ENCODE results near the gene PADI2.

DNA sequence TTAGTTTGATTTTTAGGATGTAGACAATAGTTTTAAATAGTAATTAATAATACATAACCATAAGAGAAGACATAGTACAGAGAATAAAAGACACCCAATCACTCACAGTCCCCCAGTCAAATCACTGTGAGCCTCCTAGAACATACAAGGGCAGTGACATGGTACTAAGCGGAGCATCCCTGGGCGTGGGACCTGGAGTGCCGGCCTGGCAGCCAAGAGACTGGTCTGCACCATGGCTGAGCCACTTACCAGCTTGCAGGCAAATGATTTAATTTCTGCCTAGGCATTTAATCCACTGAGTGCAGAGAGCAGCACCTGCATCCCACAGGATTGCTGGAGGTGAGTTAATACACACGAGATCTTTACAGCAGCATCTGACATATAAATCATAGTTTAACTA is 85.8 kb downstream of the PADI2 start:
- TF ChIP-seq NFYB (IDR thresholded peaks at IDR 0.05; ENCODE audit: extremely low read depth, insufficient read length) (no peak), TCF7L2 (IDR thresholded peaks at IDR 0.05; ENCODE audit: low read depth, low read length) (no peak), CHD2 (IDR thresholded peaks at IDR 0.05; ENCODE audit: low read depth, low read length) (no peak), RNF2 (IDR thresholded peaks at IDR 0.05) (no peak), SMARCB1 (IDR thresholded peaks at IDR 0.05; ENCODE audit: insufficient read length, low read depth) (no peak), PHB (CRISPR knock-in tag; IDR thresholded peaks at IDR 0.05) (no peak), HDAC2 (IDR thresholded peaks at IDR 0.05) (no peak), ZNF76 (CRISPR knock-in tag; IDR thresholded peaks at IDR 0.05; ENCODE audit: borderline replicate concordance) (no peak), GATA2 (CRISPR knock-in tag; IDR thresholded peaks at IDR 0.05) (no peak), KLF13 (tag; IDR thresholded peaks at IDR 0.05; ENCODE audit: borderline replicate concordance, low read depth) (no peak)
- TF ChIP-seq, protein P1, sequence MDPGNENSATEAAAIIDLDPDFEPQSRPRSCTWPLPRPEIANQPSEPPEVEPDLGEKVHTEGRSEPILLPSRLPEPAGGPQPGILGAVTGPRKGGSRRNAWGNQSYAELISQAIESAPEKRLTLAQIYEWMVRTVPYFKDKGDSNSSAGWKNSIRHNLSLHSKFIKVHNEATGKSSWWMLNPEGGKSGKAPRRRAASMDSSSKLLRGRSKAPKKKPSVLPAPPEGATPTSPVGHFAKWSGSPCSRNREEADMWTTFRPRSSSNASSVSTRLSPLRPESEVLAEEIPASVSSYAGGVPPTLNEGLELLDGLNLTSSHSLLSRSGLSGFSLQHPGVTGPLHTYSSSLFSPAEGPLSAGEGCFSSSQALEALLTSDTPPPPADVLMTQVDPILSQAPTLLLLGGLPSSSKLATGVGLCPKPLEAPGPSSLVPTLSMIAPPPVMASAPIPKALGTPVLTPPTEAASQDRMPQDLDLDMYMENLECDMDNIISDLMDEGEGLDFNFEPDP (CRISPR knock-in tag; IDR thresholded peaks at IDR 0.05): no peak
- TF ChIP-seq, protein P2, sequence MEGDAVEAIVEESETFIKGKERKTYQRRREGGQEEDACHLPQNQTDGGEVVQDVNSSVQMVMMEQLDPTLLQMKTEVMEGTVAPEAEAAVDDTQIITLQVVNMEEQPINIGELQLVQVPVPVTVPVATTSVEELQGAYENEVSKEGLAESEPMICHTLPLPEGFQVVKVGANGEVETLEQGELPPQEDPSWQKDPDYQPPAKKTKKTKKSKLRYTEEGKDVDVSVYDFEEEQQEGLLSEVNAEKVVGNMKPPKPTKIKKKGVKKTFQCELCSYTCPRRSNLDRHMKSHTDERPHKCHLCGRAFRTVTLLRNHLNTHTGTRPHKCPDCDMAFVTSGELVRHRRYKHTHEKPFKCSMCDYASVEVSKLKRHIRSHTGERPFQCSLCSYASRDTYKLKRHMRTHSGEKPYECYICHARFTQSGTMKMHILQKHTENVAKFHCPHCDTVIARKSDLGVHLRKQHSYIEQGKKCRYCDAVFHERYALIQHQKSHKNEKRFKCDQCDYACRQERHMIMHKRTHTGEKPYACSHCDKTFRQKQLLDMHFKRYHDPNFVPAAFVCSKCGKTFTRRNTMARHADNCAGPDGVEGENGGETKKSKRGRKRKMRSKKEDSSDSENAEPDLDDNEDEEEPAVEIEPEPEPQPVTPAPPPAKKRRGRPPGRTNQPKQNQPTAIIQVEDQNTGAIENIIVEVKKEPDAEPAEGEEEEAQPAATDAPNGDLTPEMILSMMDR (IDR thresholded peaks at IDR 0.05 in 2 of 3, conservative IDR thresholded peaks at IDR 0.05 in 1 of 3; ENCODE audit: insufficient read depth in 2 of 3, low read depth in 1 of 3, low read length in 3 of 3): no peak
- TF ChIP-seq, protein P3, sequence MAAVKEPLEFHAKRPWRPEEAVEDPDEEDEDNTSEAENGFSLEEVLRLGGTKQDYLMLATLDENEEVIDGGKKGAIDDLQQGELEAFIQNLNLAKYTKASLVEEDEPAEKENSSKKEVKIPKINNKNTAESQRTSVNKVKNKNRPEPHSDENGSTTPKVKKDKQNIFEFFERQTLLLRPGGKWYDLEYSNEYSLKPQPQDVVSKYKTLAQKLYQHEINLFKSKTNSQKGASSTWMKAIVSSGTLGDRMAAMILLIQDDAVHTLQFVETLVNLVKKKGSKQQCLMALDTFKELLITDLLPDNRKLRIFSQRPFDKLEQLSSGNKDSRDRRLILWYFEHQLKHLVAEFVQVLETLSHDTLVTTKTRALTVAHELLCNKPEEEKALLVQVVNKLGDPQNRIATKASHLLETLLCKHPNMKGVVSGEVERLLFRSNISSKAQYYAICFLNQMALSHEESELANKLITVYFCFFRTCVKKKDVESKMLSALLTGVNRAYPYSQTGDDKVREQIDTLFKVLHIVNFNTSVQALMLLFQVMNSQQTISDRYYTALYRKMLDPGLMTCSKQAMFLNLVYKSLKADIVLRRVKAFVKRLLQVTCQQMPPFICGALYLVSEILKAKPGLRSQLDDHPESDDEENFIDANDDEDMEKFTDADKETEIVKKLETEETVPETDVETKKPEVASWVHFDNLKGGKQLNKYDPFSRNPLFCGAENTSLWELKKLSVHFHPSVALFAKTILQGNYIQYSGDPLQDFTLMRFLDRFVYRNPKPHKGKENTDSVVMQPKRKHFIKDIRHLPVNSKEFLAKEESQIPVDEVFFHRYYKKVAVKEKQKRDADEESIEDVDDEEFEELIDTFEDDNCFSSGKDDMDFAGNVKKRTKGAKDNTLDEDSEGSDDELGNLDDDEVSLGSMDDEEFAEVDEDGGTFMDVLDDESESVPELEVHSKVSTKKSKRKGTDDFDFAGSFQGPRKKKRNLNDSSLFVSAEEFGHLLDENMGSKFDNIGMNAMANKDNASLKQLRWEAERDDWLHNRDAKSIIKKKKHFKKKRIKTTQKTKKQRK (IDR thresholded peaks at IDR 0.05; ENCODE audit: borderline replicate concordance, low read depth, low read length): no peak
- TF ChIP-seq, protein P4, sequence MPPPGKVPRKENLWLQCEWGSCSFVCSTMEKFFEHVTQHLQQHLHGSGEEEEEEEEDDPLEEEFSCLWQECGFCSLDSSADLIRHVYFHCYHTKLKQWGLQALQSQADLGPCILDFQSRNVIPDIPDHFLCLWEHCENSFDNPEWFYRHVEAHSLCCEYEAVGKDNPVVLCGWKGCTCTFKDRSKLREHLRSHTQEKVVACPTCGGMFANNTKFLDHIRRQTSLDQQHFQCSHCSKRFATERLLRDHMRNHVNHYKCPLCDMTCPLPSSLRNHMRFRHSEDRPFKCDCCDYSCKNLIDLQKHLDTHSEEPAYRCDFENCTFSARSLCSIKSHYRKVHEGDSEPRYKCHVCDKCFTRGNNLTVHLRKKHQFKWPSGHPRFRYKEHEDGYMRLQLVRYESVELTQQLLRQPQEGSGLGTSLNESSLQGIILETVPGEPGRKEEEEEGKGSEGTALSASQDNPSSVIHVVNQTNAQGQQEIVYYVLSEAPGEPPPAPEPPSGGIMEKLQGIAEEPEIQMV (tag; conservative IDR thresholded peaks at IDR 0.05; ENCODE audit: low read depth): no peak
